ENCODE data around the gene GREB1L.

DNA sequence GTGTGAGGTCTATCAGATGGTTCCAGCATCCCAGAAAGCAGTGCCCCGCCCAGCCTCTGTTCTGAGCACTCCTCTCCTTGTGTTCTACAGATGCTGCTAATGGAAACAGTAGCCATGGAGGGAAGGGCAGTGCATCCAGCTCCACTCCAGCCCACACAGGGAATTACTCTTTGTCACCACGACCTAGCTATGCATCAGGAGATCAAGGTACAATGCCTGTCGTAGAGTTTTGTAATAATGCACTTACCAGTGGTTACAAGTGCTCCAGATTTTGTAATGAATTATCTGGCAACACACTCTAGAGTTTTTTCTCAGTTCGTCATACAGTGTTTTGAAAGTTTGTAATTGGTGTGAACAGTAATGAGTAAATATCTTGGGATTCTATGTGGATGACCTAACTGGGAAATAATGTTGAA, 197.4 kb downstream of the GREB1L start:
- TF ChIP-seq, protein P1, sequence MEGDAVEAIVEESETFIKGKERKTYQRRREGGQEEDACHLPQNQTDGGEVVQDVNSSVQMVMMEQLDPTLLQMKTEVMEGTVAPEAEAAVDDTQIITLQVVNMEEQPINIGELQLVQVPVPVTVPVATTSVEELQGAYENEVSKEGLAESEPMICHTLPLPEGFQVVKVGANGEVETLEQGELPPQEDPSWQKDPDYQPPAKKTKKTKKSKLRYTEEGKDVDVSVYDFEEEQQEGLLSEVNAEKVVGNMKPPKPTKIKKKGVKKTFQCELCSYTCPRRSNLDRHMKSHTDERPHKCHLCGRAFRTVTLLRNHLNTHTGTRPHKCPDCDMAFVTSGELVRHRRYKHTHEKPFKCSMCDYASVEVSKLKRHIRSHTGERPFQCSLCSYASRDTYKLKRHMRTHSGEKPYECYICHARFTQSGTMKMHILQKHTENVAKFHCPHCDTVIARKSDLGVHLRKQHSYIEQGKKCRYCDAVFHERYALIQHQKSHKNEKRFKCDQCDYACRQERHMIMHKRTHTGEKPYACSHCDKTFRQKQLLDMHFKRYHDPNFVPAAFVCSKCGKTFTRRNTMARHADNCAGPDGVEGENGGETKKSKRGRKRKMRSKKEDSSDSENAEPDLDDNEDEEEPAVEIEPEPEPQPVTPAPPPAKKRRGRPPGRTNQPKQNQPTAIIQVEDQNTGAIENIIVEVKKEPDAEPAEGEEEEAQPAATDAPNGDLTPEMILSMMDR (conservative IDR thresholded peaks at IDR 0.05), result no peak
- TF ChIP-seq ZFX (IDR thresholded peaks at IDR 0.05), result no peak
